GM19452 (cell line): ENCODE measurements around the gene SYNGR4.
"Not testable (repeated sequence)": the region's sequence is repeated elsewhere in the genome, so short reads cannot be mapped to it uniquely, and the experiment has no call there.

Source experiments
- ATAC-seq: cut with Tn5 transposase; IDR thresholded peaks from one replicate; pipeline ENCODE4 v1.9.1; 2021; ENCODE audit not compliant: unreplicated experiment

The SYNGR4 gene

GRCh38 chr19:48363810-48364597 lies at the start of gene SYNGR4, which contains the start of gene TMEM143:
TSS of gene SYNGR4 (plus strand) at chr19:48364367. CDS start at chr19:48365843, 1,476 bp downstream.
TSS of gene TMEM143 (minus strand) at chr19:48363940. CDS start at chr19:48363920, 20 bp downstream.
- ATAC-seq: peak; percentile 82

- no peak for ATAC-seq
Measured at GRCh38 chr19:48315712-48316111, 48.5 kb upstream of the SYNGR4 start.

GRCh38 chr19:48317708-48317960 lies 46.5 kb upstream of the SYNGR4 start:
- ATAC-seq: not testable (repeated sequence)

GRCh38 chr19:48318286-48318987 lies 45.7 kb upstream of the SYNGR4 start:
- no peak for ATAC-seq

GRCh38 chr19:48319647-48320541 lies 44.3 kb upstream of the SYNGR4 start:
- no peak for ATAC-seq

- ATAC-seq: peak; percentile 44
Measured at GRCh38 chr19:48321372-48321621, 42.9 kb upstream of the SYNGR4 start.

- ATAC-seq: peak; percentile 66
Measured at GRCh38 chr19:48321622-48322591, 42.3 kb upstream of the SYNGR4 start.

GRCh38 chr19:48325265-48325910 lies 38.8 kb upstream of the SYNGR4 start, which contains the start of gene EMP3:
TSS of gene EMP3 (plus strand) at chr19:48325552. CDS start at chr19:48326845, 1,293 bp downstream.
- ATAC-seq: no peak

GRCh38 chr19:48329167-48329891 lies 34.8 kb upstream of the SYNGR4 start:
- no peak for ATAC-seq

- ATAC-seq: no peak
Measured at GRCh38 chr19:48330012-48330681, 34.0 kb upstream of the SYNGR4 start.

- ATAC-seq: no peak
Measured at GRCh38 chr19:48332351-48332661, 31.9 kb upstream of the SYNGR4 start.

GRCh38 chr19:48332662-48333466 lies 31.3 kb upstream of the SYNGR4 start:
- ATAC-seq: peak; percentile 64

- peak; percentile 47 for ATAC-seq
Measured at GRCh38 chr19:48333467-48334384, 30.4 kb upstream of the SYNGR4 start.

GRCh38 chr19:48338253-48338755 lies 25.9 kb upstream of the SYNGR4 start:
- no peak for ATAC-seq

GRCh38 chr19:48338802-48339503 lies 25.2 kb upstream of the SYNGR4 start:
- ATAC-seq: no peak

- ATAC-seq: no peak
Measured at GRCh38 chr19:48340995-48341394, 23.2 kb upstream of the SYNGR4 start.
